GM12892 (cell line): ENCODE data around the gene AP3S1.

Experiments used
- POLR2A ChIP-seq: IDR thresholded peaks from 2 replicates; pipeline ENCODE4 v1.6.1; 2011; ENCODE audit warnings: low read depth, low read length, control low read depth
- TAF1 ChIP-seq: IDR thresholded peaks from 2 replicates; pipeline ENCODE4 v1.6.1; 2011; ENCODE audit warnings: low read depth, mild to moderate bottlenecking, control low read depth, low read length, borderline replicate concordance

DNA sequence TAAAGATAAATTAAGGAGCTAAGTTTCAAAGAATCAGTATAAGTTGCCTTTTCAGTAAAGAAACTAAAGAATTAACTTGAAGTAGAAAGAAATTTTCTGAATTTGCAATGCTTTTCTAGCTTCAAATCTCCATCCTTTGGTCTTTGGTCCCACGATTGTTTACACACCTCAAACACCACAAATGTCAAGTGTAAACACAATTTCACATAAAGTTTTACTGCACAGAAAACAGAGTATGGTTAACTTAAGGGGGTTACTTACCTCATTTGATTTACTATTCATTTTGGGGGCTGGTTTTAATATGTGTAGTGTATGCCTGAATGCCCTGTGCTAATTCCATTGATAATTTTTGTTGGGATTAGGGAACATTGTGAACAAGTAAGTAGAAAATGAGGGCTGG is 29.4 kb upstream of the AP3S1 start:
- TF ChIP-seq POLR2A (no peak), TAF1 (no peak)
